NT2/D1 (cell line): ENCODE results near the gene GLTP.

Source experiments
- DNase-seq: peaks from one replicate; pipeline ENCODE4 v3.0.0-alpha.2; 2011; ENCODE audit warnings: low read depth, low spot score
- H3K27me3 ChIP-seq: 2 replicates; pipeline ENCODE4 v1.6.0; 2011; ENCODE audit warnings: mild to moderate bottlenecking; ENCODE audit not compliant: insufficient read length, insufficient read depth
- H3K36me3 ChIP-seq: 2 replicates; pipeline ENCODE4 v1.6.1; 2011; ENCODE audit warnings: mild to moderate bottlenecking, low read length, mixed read lengths; ENCODE audit not compliant: insufficient read depth, insufficient read length
- H3K4me1 ChIP-seq: 2 replicates; pipeline ENCODE4 v1.5.1; 2011; ENCODE audit not compliant: insufficient read depth, insufficient read length
- H3K4me3 ChIP-seq: 2 replicates; pipeline ENCODE4 v1.5.1; 2011; ENCODE audit warnings: low read depth; ENCODE audit not compliant: insufficient read length
- H3K9ac ChIP-seq: 2 replicates; pipeline ENCODE4 v1.6.0; 2011; ENCODE audit warnings: low read depth; ENCODE audit not compliant: insufficient read length
- H3K9me3 ChIP-seq: 2 replicates; pipeline ENCODE4 v1.5.1; 2011; ENCODE audit warnings: mild to moderate bottlenecking, low read length; ENCODE audit not compliant: insufficient read depth
- SUZ12 ChIP-seq: IDR thresholded peaks from 2 replicates; pipeline ENCODE4 v1.6.1; 2011; ENCODE audit not compliant: insufficient read length, insufficient read depth; ENCODE audit errors: extremely low read depth
- YY1 ChIP-seq: IDR thresholded peaks from 2 replicates; pipeline ENCODE4 v1.6.1; 2011; ENCODE audit not compliant: insufficient read length, insufficient read depth
- ZNF274 ChIP-seq: IDR thresholded peaks from 2 replicates; pipeline ENCODE4 v1.6.1; 2011; ENCODE audit warnings: mild to moderate bottlenecking, low read depth, low read length

The GLTP gene

GRCh38 chr12:109830267-109830666, 50.1 kb downstream of the GLTP start:
- Histone ChIP-seq H3K4me1 (peaks cover 3% of the 10 kb centered on the region), H3K9me3 (no peaks in the 10 kb centered on the region), H3K36me3 (peaks cover 6% of the 10 kb centered on the region), H3K27me3 (no peaks in the 10 kb centered on the region), H3K9ac (no peak overlapping the region), H3K4me3 (no peak overlapping the region)
- DNase-seq: no peak
- no peak for TF ChIP-seq YY1
- TF ChIP-seq SUZ12: no peak
- TF ChIP-seq ZNF274: no peak

- Histone ChIP-seq H3K9me3 (no peaks in the 10 kb centered on the region), H3K4me3 (no peak overlapping the region), H3K9ac (no peak overlapping the region), H3K4me1 (peaks cover 3% of the 10 kb centered on the region), H3K36me3 (peaks cover 6% of the 10 kb centered on the region), H3K27me3 (no peaks in the 10 kb centered on the region)
- TF ChIP-seq ZNF274 (no peak), SUZ12 (no peak), YY1 (no peak)
- DNase-seq: no peak
Measured at GRCh38 chr12:109829667-109830066, 50.7 kb downstream of the GLTP start.

GRCh38 chr12:109828754-109829511, 51.4 kb downstream of the GLTP start:
- Histone ChIP-seq H3K4me3 (no peak overlapping the region), H3K27me3 (no peaks in the 10 kb centered on the region), H3K9ac (no peak overlapping the region), H3K4me1 (peaks cover 3% of the 10 kb centered on the region), H3K36me3 (peaks cover 6% of the 10 kb centered on the region), H3K9me3 (no peaks in the 10 kb centered on the region)
- no peak for TF ChIP-seq YY1
- no peak for TF ChIP-seq SUZ12
- DNase-seq: no peak

DNA sequence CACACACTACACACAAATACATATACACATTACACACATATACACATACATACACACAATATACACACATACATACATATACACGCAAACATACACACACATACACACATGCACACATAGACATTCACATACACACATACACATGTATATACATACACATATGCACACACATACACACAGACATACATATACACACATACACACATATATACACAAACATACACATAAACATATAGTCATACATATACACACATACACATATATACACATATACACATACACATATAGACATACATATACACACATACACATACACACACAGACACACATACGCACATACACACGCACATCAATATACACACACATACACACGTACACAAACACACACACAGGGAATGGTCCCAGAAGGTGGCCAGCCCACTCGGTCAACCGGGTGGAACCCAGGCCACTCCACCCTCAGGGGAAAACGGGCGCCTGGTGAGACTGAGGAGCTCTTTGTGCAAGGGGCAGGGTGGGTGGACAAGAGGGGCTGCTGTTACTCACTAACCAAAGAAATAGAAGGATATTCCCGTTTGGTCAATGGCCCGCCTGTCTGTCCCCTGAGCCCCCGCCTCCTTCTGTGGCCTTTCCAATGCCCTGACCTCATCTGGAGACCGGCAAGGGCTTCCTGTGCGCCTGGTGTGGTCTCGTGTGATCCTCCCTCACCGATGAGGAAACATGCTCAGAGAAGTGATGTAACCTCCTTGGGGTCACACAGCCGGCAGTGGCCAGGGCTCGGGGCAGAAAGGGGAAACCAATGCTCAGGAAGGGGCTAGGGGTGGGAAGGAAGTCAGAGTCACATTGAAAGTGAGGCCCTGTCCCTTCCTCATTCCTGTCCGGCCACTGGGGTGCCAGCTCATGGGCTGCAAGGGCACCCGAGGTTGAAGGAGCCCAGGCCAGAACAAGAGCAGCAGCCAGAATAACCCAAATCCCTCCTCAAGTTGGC, 52.5 kb downstream of the GLTP start:
- Histone ChIP-seq H3K9me3 (no peaks in the 10 kb centered on the region), H3K4me3 (no peak overlapping the region), H3K27me3 (no peaks in the 10 kb centered on the region), H3K4me1 (peaks cover 8% of the 10 kb centered on the region), H3K36me3 (peaks cover 6% of the 10 kb centered on the region), H3K9ac (peak overlapping the region; percentile 45)
- DNase-seq: no peak
- TF ChIP-seq YY1 (no peak), SUZ12 (no peak), ZNF274 (no peak)

DNA sequence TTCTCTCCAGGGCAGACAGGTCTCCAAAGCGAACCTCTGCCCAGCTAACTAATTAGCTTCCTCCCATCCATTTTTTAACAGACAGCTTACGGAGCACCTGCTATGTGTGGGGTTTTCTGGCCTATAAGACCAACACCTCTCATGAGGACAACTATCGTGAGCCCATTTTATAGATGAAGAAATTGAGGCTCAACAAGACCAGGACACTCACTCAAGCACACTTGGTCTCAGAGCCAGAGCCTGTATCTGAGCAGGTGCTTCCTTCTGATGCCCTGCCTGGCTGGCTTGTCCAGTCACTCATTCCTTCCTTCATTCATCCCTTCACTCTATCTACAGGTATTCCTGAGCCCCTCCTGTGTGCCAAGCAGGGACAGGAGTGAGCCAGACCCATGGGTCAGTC, 53.3 kb downstream of the GLTP start:
- no peak for DNase-seq
- H3K36me3 ChIP-seq: peaks cover 6% of the 10 kb centered on the region
- H3K27me3 ChIP-seq: no peaks in the 10 kb centered on the region
- TF ChIP-seq ZNF274 (no peak), SUZ12 (no peak), YY1 (no peak)
- no peak overlapping the region for H3K4me3 ChIP-seq
- no peaks in the 10 kb centered on the region for H3K9me3 ChIP-seq
- no peak overlapping the region for H3K9ac ChIP-seq
- peaks cover 13% of the 10 kb centered on the region for H3K4me1 ChIP-seq

GRCh38 chr12:109824731-109825130, 55.6 kb downstream of the GLTP start:
- no peak for DNase-seq

GRCh38 chr12:109822951-109823411, 57.4 kb downstream of the GLTP start:
- Histone ChIP-seq H3K9ac (peak overlapping the region; percentile 28), H3K36me3 (peaks cover 6% of the 10 kb centered on the region), H3K9me3 (no peaks in the 10 kb centered on the region), H3K4me3 (no peak overlapping the region), H3K27me3 (no peaks in the 10 kb centered on the region), H3K4me1 (peaks cover 20% of the 10 kb centered on the region)
- no peak for DNase-seq
- TF ChIP-seq SUZ12: no peak
- no peak for TF ChIP-seq ZNF274

More at GRCh38 chr12:109824731-109825130, 55.6 kb downstream of the GLTP start:
- no peaks in the 10 kb centered on the region for H3K9me3 ChIP-seq
- H3K4me3 ChIP-seq: no peak overlapping the region
- TF ChIP-seq YY1: no peak
- TF ChIP-seq ZNF274: no peak
- TF ChIP-seq SUZ12: no peak
- no peak overlapping the region for H3K9ac ChIP-seq
- peaks cover 6% of the 10 kb centered on the region for H3K36me3 ChIP-seq
- H3K4me1 ChIP-seq: peaks cover 14% of the 10 kb centered on the region
- no peaks in the 10 kb centered on the region for H3K27me3 ChIP-seq
